Activated CD8-positive, alpha-beta memory T cell treated with anti-CD3 and anti-CD28 coated beads, Interleukin-2, amount 10 ng/mL, durations not matched to agents 7 days and 5 days (primary cell): ENCODE measurements around the gene ZMYM3. TPM values are rescaled to one million over a fixed set of nuclear protein-coding genes. Genes with fewer than 3 reads are reported as not detected.

ENCODE experiments used
- ATAC-seq: fragments of 150-1000 bp; cut with Tn5 transposase; one replicate; pipeline ENCODE4 v1.10.0; 2021; ENCODE audit warnings: moderate library complexity
- CTCF ChIA-PET: fragments of 350-600 bp; sonication (Branson Sonifier 250); formaldehyde crosslinking; loops from one replicate; lab custom pipeline; 2021; ENCODE audit warnings: antibody characterized with exemption; lab: Charles Lee
- DNase-seq: peaks from one replicate; pipeline ENCODE4 v3.0.0-alpha.2; 2020
- H3K27ac Mint-ChIP-seq: one replicate; pipeline ENCODE4 v1.8.0; 2021; ENCODE audit warnings: mild to moderate bottlenecking, mixed read lengths
- H3K27me3 Mint-ChIP-seq: one replicate; pipeline ENCODE4 v1.8.0; 2021; ENCODE audit warnings: mixed read lengths
- H3K36me3 Mint-ChIP-seq: one replicate; pipeline ENCODE4 v1.8.0; 2021; ENCODE audit warnings: mild to moderate bottlenecking, mixed read lengths
- H3K4me1 Mint-ChIP-seq: one replicate; pipeline ENCODE4 v1.8.0; 2021; ENCODE audit warnings: mixed read lengths
- H3K4me3 Mint-ChIP-seq: one replicate; pipeline ENCODE4 v1.8.0; 2021; ENCODE audit warnings: mild to moderate bottlenecking, moderate library complexity, mixed read lengths
- H3K9me3 Mint-ChIP-seq: one replicate; pipeline ENCODE4 v1.8.0; 2022; ENCODE audit warnings: low read depth, mixed read lengths
- total RNA-seq, 2 experiments: library from RNA; stranded (reverse); gene quantifications; one replicate each; pipeline ENCODE4 v1.2.3, GENCODE V29; 2021

The ZMYM3 gene
- total RNA-seq, 2 experiments from 2014 or later: 25.8 to 29.1 TPM

DNA sequence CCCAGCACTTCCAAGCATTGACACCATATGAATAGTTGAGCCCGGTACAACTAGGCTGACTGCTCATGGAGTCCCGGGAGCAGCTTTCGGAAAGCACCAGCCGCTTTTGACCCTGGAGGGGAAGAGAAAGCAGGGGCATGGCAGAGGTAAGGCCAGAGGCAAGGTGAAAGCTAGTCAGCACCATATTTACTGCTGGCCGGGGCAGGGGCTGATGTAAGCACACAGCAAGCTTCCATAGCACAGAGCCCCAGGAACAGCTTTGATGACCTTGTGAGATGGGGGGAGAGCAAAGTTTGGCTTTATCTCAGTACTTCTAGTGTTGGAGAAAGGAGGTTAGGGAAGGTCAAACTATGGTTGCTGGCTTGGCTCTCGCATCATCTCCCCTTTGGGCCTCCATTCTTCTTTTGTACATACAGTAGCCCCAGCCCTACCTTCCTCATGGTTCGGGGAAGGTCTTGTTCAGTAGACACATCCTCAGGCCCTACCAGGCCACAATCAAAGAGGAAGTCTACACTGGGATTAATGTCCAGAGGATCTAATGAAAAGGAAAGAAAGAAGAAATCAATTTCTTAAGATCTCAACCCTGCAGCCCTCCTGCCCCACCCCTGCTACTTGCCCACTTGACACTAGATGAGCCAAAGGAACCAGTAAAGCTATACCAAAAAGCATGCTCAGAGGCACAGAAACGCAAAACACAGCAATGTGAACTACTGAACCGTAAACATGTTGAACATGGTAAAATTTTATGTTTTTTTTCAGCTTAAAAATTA lies 9.4 kb downstream of the ZMYM3 start:
- H3K27ac Mint-ChIP-seq: no peak overlapping the region
- no peaks in the 10 kb centered on the region for H3K4me1 Mint-ChIP-seq
- H3K4me3 Mint-ChIP-seq: no peak overlapping the region
- peaks cover 41% of the 10 kb centered on the region for H3K36me3 Mint-ChIP-seq
- no peaks in the 10 kb centered on the region for H3K27me3 Mint-ChIP-seq
- no peaks in the 10 kb centered on the region for H3K9me3 Mint-ChIP-seq
- CTCF ChIA-PET: interaction anchor here (0.9 kb wide), 1 partner anchor 10 kb away, joined by 3 read pairs; the partner anchor contains the start of gene ZMYM3
- no peak for ATAC-seq
- DNase-seq: no peak

DNA sequence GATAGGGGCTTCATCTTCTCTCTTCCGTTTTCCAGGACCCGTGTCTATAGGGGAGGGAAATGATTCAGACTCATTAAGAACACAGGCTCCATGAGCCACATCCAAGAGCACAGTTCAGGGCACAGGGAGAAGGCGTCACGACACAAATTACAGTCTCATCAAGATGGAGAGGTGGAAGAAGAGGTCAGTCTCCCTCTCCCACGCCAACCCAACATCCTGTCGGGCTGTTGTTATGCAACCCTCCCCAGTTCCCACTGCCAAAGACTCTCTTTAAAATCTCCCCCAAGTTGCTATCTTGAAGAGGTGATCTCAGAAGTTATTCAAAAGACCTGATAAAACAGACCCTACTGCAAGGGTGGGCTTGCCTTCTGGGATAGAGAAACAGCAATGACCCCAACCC lies 12.6 kb downstream of the ZMYM3 start:
- ATAC-seq (no peak), DNase-seq (no peak)
- H3K4me3 Mint-ChIP-seq: no peak overlapping the region
- CTCF ChIA-PET: no interaction called here
- no peaks in the 10 kb centered on the region for H3K4me1 Mint-ChIP-seq
- no peak overlapping the region for H3K27ac Mint-ChIP-seq
- peaks cover 32% of the 10 kb centered on the region for H3K36me3 Mint-ChIP-seq
- H3K9me3 Mint-ChIP-seq: no peaks in the 10 kb centered on the region
- H3K27me3 Mint-ChIP-seq: no peaks in the 10 kb centered on the region

DNA sequence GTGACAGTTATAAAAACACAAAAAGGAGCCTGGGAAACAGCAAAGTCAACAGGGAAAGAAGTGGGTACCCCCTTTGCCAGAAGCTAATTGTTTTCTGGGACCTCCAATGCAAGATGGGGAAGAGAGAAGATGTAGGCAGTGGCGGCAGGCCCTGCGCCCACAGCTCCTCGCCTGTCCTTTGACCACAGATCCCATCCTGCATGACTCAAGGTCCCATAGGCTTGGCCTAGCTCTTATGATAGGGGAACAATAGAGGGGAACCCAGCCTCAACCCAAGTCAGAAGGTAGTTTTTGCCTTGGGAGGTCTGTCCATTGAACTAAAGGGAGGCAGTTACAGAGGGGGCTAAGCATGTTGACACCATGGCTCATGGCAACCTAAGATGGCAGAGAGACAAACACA lies 14.2 kb downstream of the ZMYM3 start:
- Mint-ChIP-seq H3K4me1 (no peaks in the 10 kb centered on the region), H3K4me3 (no peak overlapping the region), H3K27me3 (no peaks in the 10 kb centered on the region), H3K9me3 (no peaks in the 10 kb centered on the region), H3K27ac (no peak overlapping the region), H3K36me3 (peaks cover 28% of the 10 kb centered on the region)
- ATAC-seq (no peak), DNase-seq (no peak)
- CTCF ChIA-PET: interaction anchor here (1.2 kb wide), 1 partner anchor 14 kb away, joined by 4 read pairs; the partner anchor contains the start of gene ZMYM3

DNA sequence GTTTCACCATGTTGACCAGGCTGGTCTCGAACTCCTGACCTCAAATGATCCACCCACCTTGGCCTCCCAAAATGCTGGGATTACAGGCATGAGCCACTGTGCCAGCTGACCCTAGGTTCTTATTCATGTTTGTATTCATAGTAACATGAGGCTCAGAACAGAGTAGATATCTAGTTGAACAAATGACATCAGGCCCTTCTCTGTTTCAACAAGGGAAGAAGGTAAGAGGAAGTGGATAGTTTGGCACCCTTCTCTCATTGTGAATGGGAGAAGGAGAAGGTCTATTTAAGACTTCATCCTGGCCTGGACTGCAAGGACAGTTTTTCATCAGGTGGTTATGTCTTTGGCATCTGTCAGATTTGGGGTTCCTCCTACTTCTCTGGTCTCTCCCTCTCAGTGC lies 17.1 kb downstream of the ZMYM3 start:
- peaks cover 17% of the 10 kb centered on the region for H3K36me3 Mint-ChIP-seq
- H3K9me3 Mint-ChIP-seq: no peaks in the 10 kb centered on the region
- no peak overlapping the region for H3K27ac Mint-ChIP-seq
- H3K4me3 Mint-ChIP-seq: no peak overlapping the region
- H3K27me3 Mint-ChIP-seq: no peaks in the 10 kb centered on the region
- CTCF ChIA-PET: no interaction called here
- H3K4me1 Mint-ChIP-seq: no peaks in the 10 kb centered on the region
- DNase-seq (no peak), ATAC-seq (no peak)

DNA sequence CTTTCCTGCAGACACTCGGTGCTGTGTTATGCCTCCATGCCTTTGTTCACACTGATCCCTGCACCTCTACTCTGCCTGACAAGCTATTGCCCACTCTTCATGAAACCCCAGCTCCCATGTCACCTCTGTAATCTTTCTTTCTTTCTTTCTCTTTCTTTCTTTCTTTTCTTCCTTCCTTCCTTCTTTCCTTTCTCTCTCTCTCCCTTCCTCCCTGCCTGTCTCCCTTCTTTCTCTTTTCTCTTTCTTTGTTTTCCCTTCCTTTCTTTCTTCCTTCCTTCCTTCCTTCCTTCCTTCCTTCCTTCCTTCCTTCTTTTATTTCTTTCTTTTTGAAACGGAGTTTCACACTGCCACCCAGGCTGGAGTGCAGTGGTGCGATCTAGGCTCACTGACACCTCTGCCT lies 18.5 kb downstream of the ZMYM3 start:
- no peaks in the 10 kb centered on the region for H3K4me1 Mint-ChIP-seq
- ATAC-seq (no peak), DNase-seq (no peak)
- no peaks in the 10 kb centered on the region for H3K27me3 Mint-ChIP-seq
- H3K9me3 Mint-ChIP-seq: no peaks in the 10 kb centered on the region
- CTCF ChIA-PET: no interaction called here
- no peak overlapping the region for H3K27ac Mint-ChIP-seq
- no peak overlapping the region for H3K4me3 Mint-ChIP-seq
- H3K36me3 Mint-ChIP-seq: peaks cover 9% of the 10 kb centered on the region

DNA sequence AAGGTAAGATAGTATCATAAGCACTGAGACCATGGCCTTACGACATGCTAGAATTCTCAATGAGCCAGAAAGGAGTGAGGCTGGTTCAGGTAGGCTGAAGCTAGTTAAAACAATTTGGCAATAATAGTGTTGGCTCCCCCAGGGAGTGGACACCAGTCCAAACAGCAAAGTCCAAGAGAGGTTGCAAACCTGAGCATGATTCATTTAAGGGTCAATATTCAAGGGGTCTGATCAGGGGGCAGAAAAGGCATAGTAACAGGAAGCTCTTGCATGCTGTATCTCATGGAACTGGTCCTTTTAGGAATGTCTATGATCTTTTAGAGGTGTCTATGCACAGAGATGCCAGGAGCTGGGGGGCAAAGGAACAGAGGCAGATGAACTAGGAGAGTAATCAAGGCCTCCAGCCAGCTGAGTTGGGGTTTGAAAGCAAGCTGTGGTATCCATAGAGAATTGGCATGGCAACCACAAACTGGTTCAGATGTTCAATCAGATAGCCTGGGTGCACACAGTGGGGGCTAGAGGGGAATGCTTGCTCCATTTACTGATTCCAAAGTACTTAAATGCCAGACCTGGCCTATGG lies 25.8 kb downstream of the ZMYM3 start:
- Mint-ChIP-seq H3K4me3 (no peak overlapping the region), H3K27me3 (peaks cover 3% of the 10 kb centered on the region), H3K36me3 (no peaks in the 10 kb centered on the region), H3K9me3 (no peaks in the 10 kb centered on the region), H3K27ac (no peak overlapping the region), H3K4me1 (no peaks in the 10 kb centered on the region)
- no peak for ATAC-seq
- DNase-seq: no peak
- CTCF ChIA-PET: interaction anchor here (1.4 kb wide), 1 partner anchor 12 kb away, joined by 3 read pairs; no protein-coding TSS in a partner anchor

DNA sequence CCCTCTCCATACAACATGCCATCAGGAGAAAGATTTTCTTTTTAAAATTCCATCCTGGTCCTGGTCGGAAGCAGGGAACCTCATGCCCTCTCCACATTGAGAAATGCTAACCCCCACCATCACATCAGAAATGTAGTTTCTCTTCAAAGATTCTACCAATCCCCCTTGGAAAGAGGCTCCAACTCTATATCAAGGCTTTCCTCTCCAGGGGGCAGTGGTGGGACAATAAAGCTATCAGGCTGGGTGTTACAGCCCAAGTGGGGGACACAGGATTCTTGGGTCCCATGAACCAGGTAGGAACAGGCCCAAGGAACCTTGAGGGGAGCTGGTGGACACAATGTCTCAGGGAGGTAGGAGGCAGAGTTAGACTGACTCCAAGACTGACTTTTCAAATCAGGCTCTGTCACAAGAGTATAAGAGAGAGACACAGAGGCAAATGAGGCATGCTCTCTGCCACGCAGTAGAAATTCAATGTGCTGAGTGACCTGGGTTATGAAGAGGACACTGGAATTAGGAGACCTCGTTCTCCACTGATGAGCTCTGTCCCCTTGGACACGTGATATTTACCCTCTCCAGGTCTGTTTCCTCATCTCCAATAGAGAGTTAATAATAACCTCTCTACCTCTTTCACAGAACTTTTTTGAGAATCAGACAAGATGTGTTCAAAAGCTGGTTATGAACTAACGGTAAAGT lies 26.4 kb downstream of the ZMYM3 start:
- Mint-ChIP-seq H3K36me3 (no peaks in the 10 kb centered on the region), H3K27me3 (peaks cover 3% of the 10 kb centered on the region), H3K4me3 (no peak overlapping the region), H3K27ac (no peak overlapping the region), H3K4me1 (no peaks in the 10 kb centered on the region), H3K9me3 (no peaks in the 10 kb centered on the region)
- DNase-seq (no peak), ATAC-seq (no peak)
- CTCF ChIA-PET: interaction anchor here (1.3 to 1.4 kb wide), 2 partner anchors 11 to 30 kb away, joined by 3 to 4 read pairs; no protein-coding TSS in a partner anchor

DNA sequence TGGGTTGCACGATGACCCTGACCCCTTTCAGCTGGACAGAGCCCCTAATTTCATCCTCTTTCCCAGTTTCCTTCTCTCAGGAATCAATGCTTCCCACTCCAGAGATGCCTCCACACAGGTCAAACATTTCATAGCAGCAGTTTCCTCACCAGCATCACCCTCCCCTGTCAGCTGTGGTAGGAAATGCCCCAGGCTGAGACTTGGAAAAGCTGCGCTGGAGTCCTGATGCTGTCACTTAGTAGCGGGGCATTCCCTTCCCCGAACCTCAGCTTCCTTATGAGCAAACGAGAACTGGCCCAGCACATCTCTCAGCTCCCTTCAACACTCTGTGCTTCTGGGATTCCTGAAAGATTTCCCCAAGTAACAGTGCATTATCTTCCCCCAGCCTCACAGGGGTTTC lies 28.3 kb downstream of the ZMYM3 start:
- H3K9me3 Mint-ChIP-seq: no peaks in the 10 kb centered on the region
- H3K4me1 Mint-ChIP-seq: no peaks in the 10 kb centered on the region
- H3K27me3 Mint-ChIP-seq: peaks cover 3% of the 10 kb centered on the region
- no peak overlapping the region for H3K4me3 Mint-ChIP-seq
- CTCF ChIA-PET: no interaction called here
- DNase-seq (no peak), ATAC-seq (no peak)
- H3K36me3 Mint-ChIP-seq: no peaks in the 10 kb centered on the region
- H3K27ac Mint-ChIP-seq: no peak overlapping the region

DNA sequence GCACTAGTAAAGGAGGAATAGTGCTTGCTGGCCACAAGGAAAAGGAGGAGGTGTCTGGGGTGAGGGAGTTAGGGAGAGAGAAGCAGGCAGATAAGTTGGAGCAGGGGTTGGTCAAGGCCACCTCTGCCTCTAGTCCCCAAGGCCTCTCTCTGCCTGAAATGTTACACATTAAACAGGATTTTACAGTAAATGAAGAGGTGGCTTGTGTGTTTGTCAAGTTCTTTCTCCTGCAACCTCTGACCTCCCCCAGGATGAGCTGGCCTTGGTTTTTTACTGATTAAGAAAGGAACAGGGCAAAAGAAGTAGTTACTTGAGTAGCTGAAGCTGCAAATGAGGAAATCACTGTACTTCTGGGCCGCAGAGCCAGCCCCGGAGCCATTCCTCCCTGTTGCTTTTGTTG lies 28.9 kb downstream of the ZMYM3 start:
- DNase-seq (no peak), ATAC-seq (no peak)
- Mint-ChIP-seq H3K4me3 (no peak overlapping the region), H3K27me3 (peaks cover 3% of the 10 kb centered on the region), H3K9me3 (no peaks in the 10 kb centered on the region), H3K36me3 (no peaks in the 10 kb centered on the region), H3K4me1 (no peaks in the 10 kb centered on the region), H3K27ac (no peak overlapping the region)
- CTCF ChIA-PET: no interaction called here

DNA sequence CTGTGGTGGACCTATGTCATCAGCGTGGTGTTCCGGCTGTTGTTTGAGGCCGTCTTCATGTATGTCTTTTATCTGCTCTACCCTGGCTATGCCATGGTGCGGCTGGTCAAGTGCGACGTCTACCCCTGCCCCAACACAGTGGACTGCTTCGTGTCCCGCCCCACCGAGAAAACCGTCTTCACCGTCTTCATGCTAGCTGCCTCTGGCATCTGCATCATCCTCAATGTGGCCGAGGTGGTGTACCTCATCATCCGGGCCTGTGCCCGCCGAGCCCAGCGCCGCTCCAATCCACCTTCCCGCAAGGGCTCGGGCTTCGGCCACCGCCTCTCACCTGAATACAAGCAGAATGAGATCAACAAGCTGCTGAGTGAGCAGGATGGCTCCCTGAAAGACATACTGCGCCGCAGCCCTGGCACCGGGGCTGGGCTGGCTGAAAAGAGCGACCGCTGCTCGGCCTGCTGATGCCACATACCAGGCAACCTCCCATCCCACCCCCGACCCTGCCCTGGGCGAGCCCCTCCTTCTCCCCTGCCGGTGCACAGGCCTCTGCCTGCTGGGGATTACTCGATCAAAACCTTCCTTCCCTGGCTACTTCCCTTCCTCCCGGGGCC lies 29.7 kb downstream of the ZMYM3 start:
- no peaks in the 10 kb centered on the region for H3K9me3 Mint-ChIP-seq
- no peak for ATAC-seq
- H3K4me1 Mint-ChIP-seq: no peaks in the 10 kb centered on the region
- H3K27me3 Mint-ChIP-seq: peaks cover 3% of the 10 kb centered on the region
- H3K27ac Mint-ChIP-seq: no peak overlapping the region
- no peak overlapping the region for H3K4me3 Mint-ChIP-seq
- CTCF ChIA-PET: interaction anchor here (1.2 kb wide), 1 partner anchor 10 kb away, joined by 3 read pairs; no protein-coding TSS in a partner anchor
- H3K36me3 Mint-ChIP-seq: no peaks in the 10 kb centered on the region
- DNase-seq: no peak

DNA sequence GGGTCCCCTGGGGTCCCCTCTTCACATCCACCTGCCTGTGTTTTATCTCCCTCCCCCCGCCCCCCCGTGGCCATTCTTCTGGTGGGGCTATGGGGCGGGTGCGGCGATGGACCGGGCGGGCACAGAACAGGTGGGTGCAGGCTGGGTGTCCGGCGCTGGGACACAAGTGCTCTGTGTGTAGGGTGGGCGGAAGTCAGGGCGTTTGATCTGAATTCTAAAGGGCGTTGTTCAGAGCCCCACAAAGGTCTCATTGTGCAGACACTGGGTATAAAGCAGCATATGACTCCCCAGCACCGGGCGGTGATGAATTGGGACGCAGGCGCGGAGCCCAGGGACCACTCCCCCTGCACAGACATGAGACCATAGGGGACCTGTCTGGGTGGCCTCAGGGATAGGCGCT lies 31.0 kb downstream of the ZMYM3 start, which contains the start of gene GJB1:
Gene GJB1 (plus strand): TSS at position 296 of the 400 bp plus-strand sequence. CDS start 484 bp downstream, outside the sequence.
- Mint-ChIP-seq H3K9me3 (no peaks in the 10 kb centered on the region), H3K4me3 (no peak within 1 kb of the TSS), H3K27me3 (peaks cover 3% of the 10 kb centered on the region), H3K27ac (no peak within 1 kb of the TSS), H3K4me1 (no peaks in the 10 kb centered on the region), H3K36me3 (no peaks in the 10 kb centered on the region)
- DNase-seq (no peak), ATAC-seq (no peak)
- CTCF ChIA-PET: interaction anchor here (1.2 kb wide), 1 partner anchor 11 kb away, joined by 3 read pairs; no protein-coding TSS in a partner anchor

DNA sequence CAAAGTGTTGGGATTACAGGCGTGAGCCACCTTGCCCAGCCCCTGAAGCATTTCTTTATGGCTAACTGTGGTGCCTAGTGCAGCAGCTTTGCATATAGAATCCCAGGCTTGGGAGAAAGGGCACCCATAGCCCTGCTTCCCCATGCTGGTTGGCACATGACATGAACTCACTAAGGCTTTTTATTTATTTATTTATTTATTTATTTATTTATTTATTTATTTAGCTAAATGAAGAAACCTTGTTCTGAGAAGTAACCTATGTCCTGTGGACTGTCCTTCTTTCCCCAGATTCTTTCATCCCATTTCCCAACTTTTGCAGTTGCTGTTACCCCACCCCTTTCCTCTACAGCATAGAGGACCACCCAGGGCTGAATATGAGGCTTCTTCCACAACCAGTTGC lies 32.8 kb downstream of the ZMYM3 start:
- CTCF ChIA-PET: interaction anchor here (0.7 kb wide), 1 partner anchor 62 kb away, joined by 3 read pairs; the partner anchor contains the start of gene NONO
- ATAC-seq: no peak
- no peak overlapping the region for H3K27ac Mint-ChIP-seq

DNA sequence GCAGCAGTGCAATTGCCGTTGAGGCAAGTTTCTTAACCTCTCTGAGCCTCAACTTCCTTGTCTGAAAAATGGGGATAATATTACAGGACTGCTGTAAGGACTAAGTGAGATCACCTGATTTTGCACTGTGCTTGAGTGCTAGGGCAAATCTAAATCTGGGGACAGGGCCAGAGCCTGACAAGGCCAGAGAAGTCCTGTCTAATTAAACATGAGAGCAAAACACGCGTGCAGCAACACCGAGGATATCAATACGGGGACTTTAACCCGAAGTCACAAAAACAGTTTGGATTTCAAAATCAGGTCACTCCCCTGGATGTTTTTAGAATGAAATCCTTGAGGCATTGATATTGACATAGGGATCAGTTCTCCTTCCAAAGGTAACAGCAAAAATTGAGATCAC lies 36.6 kb downstream of the ZMYM3 start:
- no peak for DNase-seq
- no peak overlapping the region for H3K27ac Mint-ChIP-seq
- no peak for ATAC-seq
- CTCF ChIA-PET: interaction anchor here (1.1 kb wide), 1 partner anchor 11 kb away, joined by 3 read pairs; no protein-coding TSS in a partner anchor
- no peaks in the 10 kb centered on the region for H3K4me1 Mint-ChIP-seq
- no peaks in the 10 kb centered on the region for H3K27me3 Mint-ChIP-seq
- H3K4me3 Mint-ChIP-seq: no peak overlapping the region
- no peaks in the 10 kb centered on the region for H3K36me3 Mint-ChIP-seq
- no peaks in the 10 kb centered on the region for H3K9me3 Mint-ChIP-seq

More for the DNA sequence above, 32.8 kb downstream of the ZMYM3 start:
- Mint-ChIP-seq H3K4me1 (no peaks in the 10 kb centered on the region), H3K36me3 (no peaks in the 10 kb centered on the region), H3K9me3 (no peaks in the 10 kb centered on the region), H3K4me3 (no peak overlapping the region), H3K27me3 (peaks cover 3% of the 10 kb centered on the region)
- DNase-seq: no peak
